NCI-H2171 treated with DMSO at 0.1 percent for 48 hours (cell line): ENCODE measurements around the gene RCOR2.
"Not testable (repeated sequence)": the region's sequence is repeated elsewhere in the genome, so short reads cannot be mapped to it uniquely, and the experiment has no call there.

Source experiments
- DNase-seq: peaks from one replicate; lab custom pipeline; 2025; lab: John Stamatoyannopoulos, UW

Gene RCOR2

DNA sequence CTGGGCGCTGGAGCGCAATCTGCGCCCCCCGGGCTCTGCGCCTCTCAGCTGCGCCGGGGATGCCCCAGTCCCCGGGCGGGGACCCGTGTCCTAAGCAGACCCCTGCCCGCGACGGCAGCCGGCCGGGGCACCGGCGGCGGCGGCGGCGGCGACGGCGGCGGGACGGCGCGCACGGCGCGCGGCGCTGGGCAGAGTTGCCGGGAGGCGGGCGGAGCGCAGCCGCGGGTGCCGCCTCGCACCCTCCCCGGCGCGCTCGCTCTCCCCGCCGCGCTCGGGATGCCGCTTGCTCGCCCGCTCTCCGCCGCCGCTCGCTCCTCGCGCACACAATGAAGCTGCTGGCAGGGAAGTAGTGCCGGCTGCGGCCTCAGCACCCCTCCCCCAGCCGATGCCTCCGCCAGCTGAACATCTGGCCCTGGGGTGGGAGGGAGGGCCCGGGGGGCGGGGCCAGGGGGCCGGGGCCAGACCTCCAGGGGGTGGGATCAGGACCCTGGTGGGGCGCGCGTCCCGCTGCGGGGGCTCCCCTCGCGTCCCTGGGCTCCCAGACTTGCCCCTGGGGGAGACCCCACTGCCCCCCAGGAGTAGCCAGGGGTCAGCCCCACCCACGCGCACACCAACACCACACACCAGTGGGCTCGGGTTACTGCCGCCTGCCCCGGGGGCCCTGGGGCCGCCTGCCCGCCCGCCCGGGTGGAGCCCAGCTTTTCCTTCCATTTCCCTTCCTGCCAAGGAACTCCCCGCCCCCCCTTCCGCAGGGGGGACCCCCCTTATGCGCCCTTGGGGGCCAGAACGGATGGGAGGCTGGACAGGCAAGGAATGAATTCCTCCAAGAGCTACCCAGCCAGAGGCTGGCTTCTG, at the start of gene RCOR2:
RCOR2 (minus strand) TSS at position 328 of the 855 bp plus-strand sequence. CDS start 708 bp downstream, outside the sequence.
- peak; percentile 84 for DNase-seq

DNA sequence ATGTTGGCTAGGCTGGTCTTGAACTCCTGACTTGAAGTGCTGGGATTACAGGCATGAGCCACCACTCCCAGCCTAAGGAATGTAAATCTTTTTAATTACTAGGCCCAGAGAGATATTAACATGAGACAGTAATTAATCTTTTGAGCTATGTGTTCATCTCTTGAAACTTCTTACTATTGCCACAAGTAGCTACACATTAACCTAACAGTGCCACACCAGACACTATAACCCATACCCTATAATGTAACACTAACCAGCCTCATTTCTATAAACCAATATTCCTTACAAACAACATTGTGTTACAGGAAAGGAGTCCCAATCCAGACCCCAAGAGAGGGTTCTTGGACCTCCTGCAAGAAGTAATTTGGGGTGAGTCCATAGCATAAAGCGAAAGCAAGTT, 49.5 kb upstream of the RCOR2 start:
- DNase-seq = no peak

DNA sequence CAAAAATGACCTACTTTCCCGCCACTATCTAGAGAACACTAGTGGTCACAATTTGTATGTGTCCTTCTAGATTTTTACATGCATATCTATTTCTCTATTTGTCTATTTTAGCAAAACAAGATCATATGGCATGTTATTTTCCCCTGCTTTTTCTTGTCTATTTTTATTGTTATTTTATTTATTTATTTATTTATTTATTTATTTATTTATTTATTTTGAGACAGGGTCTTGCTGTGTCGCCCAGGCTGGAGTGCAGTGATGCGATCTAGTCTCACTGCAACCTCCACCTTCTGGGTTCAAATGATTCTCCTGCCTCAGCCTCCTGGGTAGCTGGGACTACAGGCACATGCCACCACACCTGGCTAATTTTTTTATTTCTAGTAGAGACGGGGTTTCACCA, 46.9 kb upstream of the RCOR2 start:
- not testable (repeated sequence) for DNase-seq

DNA sequence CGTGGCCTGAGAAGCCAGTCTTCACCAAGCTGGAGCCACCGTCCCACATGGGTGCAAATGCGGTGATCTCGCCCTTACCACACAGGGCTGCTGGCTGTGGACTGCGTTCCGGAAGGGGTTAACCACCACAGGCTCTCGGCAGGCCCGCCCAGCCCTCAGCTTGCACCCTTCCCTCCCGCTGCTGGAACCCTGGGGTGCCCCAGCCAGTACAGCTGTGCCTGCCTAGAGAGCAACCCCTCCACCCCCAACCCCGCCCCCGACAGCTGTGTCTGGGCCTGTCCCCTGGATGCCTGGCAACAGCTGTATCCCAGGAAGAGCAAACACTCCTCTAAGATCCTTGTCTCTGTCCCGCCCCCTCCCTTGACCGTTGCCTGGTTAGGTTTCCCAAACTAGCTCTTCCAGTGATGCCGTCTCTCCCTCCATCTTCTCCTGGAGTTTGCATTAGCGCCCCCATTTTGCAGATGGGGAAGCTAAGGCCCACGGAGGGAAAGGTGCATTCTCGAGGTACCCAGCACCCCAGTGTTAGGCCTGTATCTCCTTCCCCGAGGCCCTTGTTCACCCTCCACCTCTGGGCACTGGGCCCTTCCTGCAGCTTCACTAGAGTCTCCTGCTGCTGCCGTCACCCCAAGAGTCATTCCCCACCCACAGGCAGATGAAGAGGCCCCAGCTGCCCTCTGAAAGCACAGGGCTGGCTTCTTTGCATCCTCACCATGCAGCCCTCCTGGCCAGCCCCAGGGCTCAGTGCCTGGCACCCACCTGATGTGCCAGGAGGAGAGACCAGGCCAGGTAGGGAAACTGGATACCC, 44.8 kb upstream of the RCOR2 start:
- peak; percentile 71 for DNase-seq

DNA sequence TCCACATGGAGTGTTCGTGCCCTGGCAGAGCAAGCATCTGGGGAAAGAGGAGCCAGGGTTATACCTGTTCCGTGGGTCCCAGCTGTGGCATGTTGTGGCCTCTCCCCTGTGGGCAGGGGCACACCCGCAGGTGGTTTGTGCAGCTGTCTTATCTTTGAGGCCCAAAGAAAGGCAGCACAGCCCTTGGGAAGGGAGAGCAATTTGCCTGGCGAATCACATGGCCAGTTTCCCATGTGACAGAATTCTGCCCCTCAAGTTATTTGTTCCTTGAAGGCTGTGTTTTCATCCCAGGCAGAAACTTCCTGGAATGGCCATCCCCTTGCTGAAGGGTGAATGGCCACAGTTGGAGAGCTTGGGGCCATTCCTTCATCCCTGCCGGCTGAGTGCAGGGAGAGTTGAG, 41.0 kb upstream of the RCOR2 start:
- DNase-seq = peak; percentile 55

DNA sequence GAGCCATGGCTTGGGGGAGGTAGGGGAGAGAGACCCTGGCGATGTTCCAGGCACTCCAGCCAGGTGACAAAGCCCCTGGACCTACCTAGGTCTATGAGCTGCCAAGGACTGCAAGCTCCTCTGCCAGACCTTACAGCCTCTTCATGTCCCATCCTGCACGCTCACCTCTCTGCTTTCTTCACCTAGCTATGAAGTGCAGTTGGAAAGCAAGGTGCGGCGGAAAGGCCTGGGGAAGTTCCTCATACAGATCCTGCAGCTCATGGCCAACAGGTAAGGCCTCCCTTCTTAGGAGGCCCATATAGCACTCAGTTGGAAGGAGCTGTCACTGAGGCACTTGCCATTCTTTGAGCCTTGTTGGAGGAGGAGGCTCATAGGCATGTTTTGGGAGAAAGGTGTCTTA, 35.6 kb upstream of the RCOR2 start:
- DNase-seq = no peak

DNA sequence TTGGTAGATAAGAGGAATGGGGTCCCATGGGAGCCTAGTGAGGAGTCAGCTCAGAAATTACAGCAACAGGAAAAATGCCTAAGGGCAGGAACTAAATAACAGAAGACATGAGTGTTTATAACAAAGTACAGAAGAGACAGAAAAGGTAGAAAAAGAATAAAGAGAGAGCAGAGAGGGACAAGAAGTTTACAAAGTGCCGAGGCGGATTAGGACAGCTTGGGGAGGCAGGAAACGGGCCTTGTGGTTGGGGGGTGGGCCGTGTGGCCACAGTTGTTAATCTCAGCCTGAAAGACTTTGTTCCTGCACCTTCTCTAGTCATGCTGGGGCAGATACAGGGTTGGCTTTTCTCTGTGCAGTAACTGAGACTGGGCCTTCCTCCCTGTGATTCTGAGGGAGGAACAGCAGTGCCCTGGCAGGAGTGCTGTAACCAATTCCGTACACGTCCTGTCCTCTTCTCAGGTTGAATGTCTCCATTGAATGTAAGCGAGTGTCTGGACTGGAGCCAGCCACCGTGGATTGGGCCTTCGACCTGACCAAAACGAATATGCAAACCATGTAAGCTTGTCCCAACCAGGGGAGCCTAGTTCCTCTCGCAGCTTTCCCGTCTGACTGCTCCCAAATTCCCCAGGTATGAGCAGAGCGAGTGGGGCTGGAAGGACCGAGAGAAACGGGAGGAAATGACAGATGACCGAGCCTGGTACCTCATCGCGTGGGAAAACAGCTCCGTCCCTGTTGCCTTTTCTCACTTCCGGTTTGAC, 35.0 kb upstream of the RCOR2 start:
- no peak for DNase-seq

DNA sequence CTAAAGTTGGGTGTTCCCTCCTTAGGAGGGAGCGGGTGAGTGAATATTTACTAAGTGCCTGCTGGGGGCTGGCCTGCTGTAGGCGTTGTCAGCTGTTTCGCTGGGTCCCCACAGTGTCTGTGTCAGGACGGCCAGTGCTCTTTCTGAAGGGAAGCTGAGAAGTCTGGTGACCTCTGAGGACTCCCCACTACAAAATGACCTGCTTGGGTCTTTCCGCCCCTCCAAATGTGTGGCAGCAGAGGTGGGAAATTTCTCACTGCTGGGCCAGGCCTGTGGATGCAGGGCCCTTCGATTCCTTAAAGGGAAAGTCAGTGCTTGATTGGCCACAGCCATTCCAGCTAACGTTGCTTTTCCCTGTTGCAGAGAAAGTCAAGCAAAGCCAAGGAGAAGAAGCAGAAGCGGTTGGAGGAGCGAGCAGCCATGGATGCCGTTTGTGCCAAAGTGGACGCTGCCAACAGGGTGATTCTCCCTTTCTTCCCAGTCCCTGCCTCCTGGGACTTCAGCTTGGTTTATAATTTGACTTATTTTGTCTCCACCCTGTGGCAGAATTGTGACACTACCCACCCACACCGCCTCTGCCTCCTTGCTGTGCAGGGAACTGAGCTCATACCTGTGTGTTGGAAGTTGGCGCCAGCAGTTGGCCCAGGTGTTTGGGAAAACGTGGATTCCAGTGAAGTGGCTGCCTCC, 28.7 kb upstream of the RCOR2 start:
- peak; percentile 84 for DNase-seq

DNA sequence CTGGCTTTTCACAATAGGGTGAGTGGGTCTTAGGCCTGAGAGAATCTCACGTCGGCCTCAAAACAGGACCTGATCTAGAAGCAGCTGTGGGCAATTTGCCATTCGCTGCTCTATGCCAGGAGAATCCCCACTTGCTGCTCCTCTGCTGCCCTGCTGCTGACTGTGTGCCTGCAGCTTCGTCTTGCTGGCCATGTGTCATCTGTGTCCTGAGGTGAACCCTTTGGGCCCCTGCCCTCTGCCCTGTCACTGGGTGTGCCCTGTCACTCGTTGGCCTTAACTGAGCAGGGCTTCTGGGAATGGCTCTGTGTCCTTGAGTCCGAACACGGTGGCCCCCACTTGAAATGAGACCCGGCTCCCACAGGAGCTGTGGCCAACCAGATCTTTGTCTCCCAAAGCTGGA, 28.0 kb upstream of the RCOR2 start:
- DNase-seq = no peak

DNA sequence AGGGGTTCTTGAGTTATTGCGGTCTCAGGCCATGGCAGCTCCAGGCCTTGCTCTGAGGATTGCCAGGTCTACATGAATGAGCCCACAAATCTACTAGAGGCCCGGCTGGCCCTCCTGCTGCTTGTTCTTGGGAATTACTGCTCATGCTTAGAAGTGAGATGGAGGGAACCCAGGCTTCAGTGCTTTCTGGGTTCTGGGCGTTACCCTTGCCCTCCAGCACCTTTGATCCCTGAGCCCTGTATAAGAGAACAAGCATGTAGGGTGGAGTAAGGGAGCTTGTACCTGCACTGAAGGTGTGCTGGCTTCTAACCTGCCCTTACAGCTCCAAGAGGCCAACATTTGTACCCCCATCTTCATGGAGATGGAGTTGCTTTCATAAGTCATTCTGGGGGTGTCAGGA, 25.8 kb upstream of the RCOR2 start:
- DNase-seq = no peak

DNA sequence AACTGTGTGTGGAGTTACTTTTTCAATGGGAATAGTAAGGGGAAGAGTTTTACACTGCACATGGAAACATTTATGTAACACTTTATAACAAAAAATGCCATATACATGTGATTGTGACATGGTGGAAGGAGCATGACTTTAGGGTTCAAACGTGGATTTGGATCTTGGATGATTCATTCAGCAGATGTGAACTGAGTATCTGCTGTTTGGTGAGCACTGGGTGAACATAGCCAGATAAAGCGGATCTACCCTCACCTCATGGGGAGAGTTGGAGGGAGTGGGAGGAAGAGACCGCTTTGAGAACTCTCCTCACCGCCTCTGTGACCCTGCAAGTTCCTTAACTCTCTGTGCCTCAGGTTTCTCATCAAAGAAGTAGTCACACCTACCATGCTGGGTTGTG, 24.9 kb upstream of the RCOR2 start:
- DNase-seq = no peak

DNA sequence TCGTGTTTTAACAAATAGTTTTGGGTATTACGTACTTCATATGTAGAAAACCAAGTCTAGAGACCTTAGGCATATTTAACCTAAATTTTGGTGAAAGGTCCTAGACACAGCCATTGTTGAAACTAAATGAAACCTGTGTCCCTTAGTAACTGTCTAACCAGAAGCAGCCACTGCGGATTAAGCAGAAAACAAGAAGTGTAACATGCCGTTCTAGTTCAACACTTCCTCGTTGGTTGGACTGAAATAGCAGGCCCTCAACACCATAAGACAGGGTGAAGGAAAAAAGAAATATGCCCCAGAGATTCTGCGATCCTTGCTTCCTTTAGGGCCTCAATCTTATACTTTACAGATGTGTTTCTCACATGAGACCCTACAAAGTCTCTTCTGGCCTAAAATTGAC, 23.8 kb upstream of the RCOR2 start:
- DNase-seq = no peak

DNA sequence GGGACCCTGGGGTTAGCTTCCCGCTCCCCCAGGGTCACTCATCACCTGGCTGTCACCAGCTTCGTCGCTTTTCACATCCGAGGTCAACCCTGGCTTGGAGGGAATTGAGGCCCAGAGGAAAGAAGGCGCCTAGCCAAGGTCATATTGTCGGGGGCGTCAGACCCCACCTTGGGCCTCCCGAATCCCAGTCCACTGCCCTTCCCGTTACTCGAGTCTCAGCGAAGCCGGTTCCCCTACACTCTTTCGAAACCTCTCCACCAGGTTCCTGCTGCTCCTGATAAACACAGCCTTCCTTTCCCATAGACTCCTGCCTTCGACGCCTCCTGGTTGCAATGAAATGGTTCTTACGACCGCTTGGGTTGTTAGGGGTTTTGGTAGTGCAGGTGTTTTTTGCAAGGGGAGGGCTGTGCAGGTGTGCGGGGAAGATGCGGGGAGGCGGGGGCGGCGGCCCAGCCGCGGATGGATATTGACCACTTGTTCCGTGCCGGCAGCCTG, 22.5 kb upstream of the RCOR2 start:
- DNase-seq = peak; percentile 48

DNA sequence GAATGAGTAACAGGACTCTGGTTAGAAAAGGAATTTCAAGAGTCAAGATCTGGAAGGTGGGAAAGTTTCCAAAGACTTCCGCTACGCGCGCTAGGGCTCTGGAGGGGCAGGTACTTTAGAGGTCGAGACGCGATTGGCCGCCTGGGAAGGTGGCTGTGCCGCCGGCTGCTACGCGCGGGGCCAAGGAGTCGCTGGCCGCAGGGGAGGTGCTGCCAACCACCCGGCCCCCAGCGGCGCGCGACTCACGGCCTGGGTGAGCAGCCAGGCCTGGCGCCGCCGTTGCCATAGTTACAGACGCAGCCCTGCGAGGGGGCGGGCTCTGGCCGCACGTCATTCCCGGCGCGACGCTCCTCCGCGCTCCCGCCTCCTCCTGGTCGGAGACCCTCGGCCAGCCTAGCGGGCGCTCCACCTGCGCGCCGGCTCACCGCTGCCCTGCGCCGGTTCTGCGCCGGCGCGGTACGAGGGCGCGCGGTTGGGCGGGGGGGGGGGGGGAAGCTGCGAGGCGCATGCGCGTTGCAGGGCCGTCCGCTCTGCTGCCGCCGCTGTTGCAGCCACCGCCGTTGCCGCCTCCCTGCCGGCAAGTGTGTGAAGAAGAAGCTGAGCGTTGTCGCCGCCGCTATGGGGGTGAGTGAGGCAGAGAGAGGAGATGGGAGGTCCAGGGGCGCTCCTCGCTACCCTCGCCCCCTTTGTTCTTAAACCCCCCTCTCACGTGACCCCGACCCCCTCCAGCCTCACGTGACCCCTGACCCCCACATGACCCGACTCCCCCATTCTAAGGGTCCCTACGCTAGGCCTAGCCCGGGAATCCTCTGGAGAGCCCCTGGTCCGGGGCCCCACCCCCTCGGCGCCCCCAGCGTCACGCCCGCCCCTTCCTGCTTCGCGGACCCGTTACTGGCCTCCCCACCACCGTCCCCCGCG, 21.8 kb upstream of the RCOR2 start, which contains the start of gene NAA40:
NAA40 (plus strand) TSS at position 524 of the 918 bp plus-strand sequence; CDS start at position 619, 95 bp downstream.
- DNase-seq = peak; percentile 97

DNA sequence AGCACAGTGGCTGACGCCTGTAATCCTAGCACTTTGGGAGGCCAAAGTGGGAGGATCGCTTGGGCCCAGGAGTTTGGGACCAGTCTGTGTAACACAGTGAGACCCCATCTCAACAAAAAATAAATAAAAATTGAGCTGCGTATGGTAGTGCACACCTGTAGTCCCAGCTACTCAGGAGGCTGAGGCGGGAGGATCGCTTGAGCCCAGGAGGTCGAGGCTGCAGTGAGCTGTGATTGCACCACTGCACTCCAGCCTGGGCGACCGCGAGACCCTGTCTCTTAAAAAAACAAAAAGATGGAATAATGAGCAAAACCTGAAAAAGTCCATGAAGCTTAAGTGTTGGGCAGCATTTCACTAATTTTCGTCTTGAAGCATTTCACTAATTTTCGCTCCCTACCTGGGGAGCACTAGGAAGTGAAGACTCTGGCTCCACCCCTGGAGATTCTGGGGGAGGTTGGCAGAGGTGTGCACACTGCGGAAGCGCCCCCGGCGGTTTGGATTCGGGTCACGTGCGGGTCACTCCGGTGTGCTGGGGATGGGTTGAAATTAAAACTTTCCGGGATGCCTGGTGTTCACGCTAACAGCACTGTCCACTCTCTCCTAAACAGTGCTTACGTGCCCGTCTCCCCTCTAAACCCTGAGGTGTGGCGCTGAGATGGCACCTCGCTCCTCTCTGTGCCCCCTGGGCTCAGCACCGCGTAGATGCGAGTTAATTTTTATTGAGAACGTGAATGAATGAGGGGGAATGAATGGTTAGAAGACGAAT, 20.9 kb upstream of the RCOR2 start:
- peak; percentile 70 for DNase-seq

DNA sequence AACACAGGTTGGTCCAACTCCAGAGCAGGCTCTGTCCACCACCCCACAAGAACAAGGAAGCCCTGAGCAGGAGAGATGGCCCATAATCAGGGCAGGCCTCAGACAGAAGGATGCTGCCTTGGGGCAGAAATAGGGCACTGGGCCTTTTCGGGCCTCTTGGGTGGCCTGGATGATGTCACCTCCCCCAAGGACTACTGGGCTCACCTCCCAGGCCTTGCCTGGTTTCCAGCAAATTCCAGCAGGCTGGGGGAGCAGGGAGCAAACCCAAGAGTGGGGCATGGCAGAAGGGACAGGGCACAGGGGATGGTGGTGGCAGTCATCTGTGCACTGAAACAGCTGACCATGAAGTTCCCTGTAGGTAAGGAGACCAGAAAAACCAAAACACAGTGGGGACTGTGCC, 16.5 kb upstream of the RCOR2 start:
- DNase-seq = no peak

DNA sequence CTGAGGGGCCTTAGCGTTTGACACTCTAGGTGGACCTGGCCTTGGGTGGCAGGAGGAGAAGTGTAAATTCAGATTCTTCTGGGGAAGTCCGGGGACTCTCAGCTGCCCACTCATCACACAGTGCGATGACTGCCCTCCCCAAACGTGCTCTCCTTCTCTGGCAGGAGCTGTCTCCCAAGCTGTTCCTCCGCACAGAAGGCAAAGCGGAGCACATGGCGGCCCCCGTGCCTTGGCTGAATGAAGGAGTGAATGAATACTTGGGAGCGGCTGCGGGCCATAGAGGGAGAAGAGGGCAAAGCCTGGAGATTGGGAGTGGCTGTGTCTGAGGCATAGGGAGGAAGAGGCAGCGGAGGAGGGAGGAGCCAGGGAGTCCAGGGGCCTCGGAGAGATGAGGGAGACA, 14.9 kb upstream of the RCOR2 start:
- no peak for DNase-seq

DNA sequence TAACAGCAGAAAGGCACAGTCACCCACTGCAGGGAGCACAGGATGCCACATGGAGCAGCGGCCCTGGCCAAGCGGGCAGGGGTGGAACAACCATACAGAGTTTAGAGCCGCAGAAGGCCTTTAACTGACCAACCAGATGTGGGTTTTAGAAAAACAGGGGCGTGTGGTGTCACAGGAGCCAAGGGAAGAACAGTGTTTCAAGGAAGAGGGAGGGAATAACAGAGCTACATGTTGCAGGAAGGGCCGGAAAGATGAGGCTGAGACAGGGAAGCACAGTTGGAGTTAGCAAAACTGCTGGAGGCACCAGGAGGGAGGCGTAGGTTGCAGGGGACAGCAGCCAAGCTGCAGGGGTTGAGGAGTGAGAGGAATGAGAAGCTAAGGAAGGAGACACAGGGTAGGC, 14.1 kb upstream of the RCOR2 start:
- no peak for DNase-seq

DNA sequence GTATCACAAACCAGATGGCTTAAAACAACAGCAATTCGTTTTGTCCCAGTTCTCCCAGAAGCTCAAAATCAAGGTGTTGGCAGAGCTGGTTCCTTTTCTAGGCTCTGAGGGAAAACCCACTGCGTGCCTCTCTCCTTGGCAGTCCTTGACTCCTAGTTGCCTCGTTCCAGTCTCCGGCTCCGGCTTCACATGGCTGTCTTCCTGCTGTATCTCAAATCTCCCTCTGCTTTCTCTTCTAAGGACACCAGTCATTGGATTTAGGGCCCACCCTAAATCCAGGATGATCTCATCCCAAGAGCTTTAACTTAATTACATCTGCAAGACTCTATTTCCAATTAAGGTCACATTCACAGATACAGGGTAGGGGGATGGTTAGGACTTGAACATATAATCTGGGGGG, 12.7 kb upstream of the RCOR2 start:
- no peak for DNase-seq

DNA sequence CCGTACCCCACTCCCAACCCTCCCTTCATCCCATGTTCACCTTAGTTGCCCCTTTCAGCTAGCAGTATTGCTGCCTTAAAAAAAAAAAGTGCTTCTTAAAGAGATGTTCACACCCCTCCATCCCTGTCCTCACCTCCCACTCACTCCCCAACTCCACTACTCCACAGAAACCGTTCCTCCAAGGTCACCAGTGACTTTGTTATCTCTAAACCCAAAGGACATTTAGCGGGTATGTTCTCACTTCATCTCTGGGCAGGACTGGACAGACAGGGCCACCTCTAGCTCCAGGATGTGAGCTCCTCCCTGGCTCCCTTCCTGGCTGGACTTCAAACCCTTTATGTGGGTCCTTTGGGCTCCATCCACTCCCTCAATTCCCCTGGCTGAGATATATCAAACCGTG, 6.4 kb upstream of the RCOR2 start:
- DNase-seq = no peak
